Fibroblast of lung (primary cell): ENCODE data around the gene TBX6. TPM values are rescaled to one million over a fixed set of nuclear protein-coding genes. Genes with fewer than 3 reads are reported as not detected.

ENCODE experiments used
- DNase-seq, 2 donors: peaks; one replicate each; pipeline versions ENCODE4 v3.0.0 to v3.0.0-alpha.2; 2010; ENCODE audit warnings: low read depth in 2 of 2
- H2AFZ ChIP-seq: 2 replicates; pipeline ENCODE4 v1.5.1; 2012; ENCODE audit warnings: low read length, control low read depth, inconsistent platforms
- H3K27ac ChIP-seq: 2 replicates; pipeline ENCODE4 v1.5.1; 2011; ENCODE audit warnings: low read length, control low read depth; ENCODE audit not compliant: insufficient read depth
- H3K27me3 ChIP-seq: 2 replicates; pipeline ENCODE4 v1.5.1; 2011; ENCODE audit warnings: mild to moderate bottlenecking, low read length; ENCODE audit not compliant: control insufficient read depth, insufficient read depth
- H3K36me3 ChIP-seq: 2 replicates; pipeline ENCODE4 v1.5.1; 2011; ENCODE audit warnings: low read length; ENCODE audit not compliant: control insufficient read depth, insufficient read depth
- H3K4me1 ChIP-seq: 2 replicates; pipeline ENCODE4 v1.5.1; 2011; ENCODE audit warnings: low read length; ENCODE audit not compliant: control insufficient read depth, insufficient read depth; ENCODE audit errors: extremely low read depth
- H3K4me2 ChIP-seq: 2 replicates; pipeline ENCODE4 v1.5.1; 2011; ENCODE audit warnings: low read length, control low read depth; ENCODE audit not compliant: insufficient read depth; ENCODE audit errors: extremely low read depth
- H3K4me3 ChIP-seq, 4 experiments: fragments of 200-600 bp in 1 of 4; sonication (generic) in 1 of 4; replicated peaks in 1 of 4; 2 replicates each; pipeline ENCODE4 v1.5.1; 2011 to 2016; ENCODE audit warnings: low read length in 4 of 4, low read depth in 3 of 4, mild to moderate bottlenecking in 3 of 4, control low read depth in 2 of 4, inconsistent platforms in 1 of 4, mixed read lengths in 1 of 4; ENCODE audit not compliant: insufficient read depth in 1 of 4; ENCODE audit errors: control extremely low read depth in 1 of 4
- H3K79me2 ChIP-seq: 2 replicates; pipeline ENCODE4 v1.5.1; 2012; ENCODE audit warnings: mild to moderate bottlenecking, low read length, inconsistent platforms; ENCODE audit not compliant: control insufficient read depth, insufficient read depth
- H3K9ac ChIP-seq: 2 replicates; pipeline ENCODE4 v1.5.1; 2011; ENCODE audit warnings: mild to moderate bottlenecking, low read length, control low read depth; ENCODE audit not compliant: insufficient read depth
- H3K9me3 ChIP-seq: 2 replicates; pipeline ENCODE4 v1.5.1; 2012; ENCODE audit warnings: low read depth, low read length; ENCODE audit not compliant: control insufficient read depth, insufficient read depth
- H4K20me1 ChIP-seq: 2 replicates; pipeline ENCODE4 v1.5.1; 2011; ENCODE audit warnings: low read length; ENCODE audit not compliant: control insufficient read depth, insufficient read depth; ENCODE audit errors: extremely low read depth
- EZH2 ChIP-seq: IDR thresholded peaks from 2 replicates; pipeline ENCODE4 v1.5.1; 2012; ENCODE audit warnings: low read length, control low read depth, mild to moderate bottlenecking; ENCODE audit errors: missing control alignments
- polyA plus RNA-seq, 2 donors: library from polyadenylated mRNA; depleted of rRNA in 1 of 2; stranded (reverse) in 1 of 2; unstranded in 1 of 2; fragments of >200 nt; gene quantifications; 2 replicates each; pipeline ENCODE4 v1.2.1, GENCODE V29; 2011 to 2012; ENCODE audit warnings: missing spikeins in 1 of 2
- total RNA-seq: library from RNA; depleted of rRNA; stranded (reverse); fragments of >200 nt; gene quantifications from 2 replicates; pipeline ENCODE4 v1.2.1, GENCODE V29; 2014
- TF ChIP-seq, protein P1 (sequence below), 2 donors: IDR thresholded peaks in 1 of 2; conservative IDR thresholded peaks in 1 of 2; 1 replicate in 1 of 2; 2 replicates in 1 of 2; pipeline ENCODE4 v1.5.1; 2011 to 2012; ENCODE audit warnings: low read length in 2 of 2, control low read depth in 1 of 2, inconsistent platforms in 1 of 2, low read depth in 1 of 2, mild to moderate bottlenecking in 1 of 2

TBX6 gene
- total and polyA plus RNA-seq, 2 donors (not counting 1 experiment from before 2014, with no cell fraction given), result 0.33 TPM; not detected in 1

- Histone ChIP-seq H3K4me3 (no peak overlapping the region), H3K4me2 (no peak overlapping the region), H3K79me2 (peaks cover 5% of the 10 kb centered on the region), H3K27me3 (no peaks in the 10 kb centered on the region), H3K9ac (no peak overlapping the region), H4K20me1 (no peaks in the 10 kb centered on the region), H3K9me3 (no peaks in the 10 kb centered on the region), H3K4me1 (peaks cover 5% of the 10 kb centered on the region), H3K27ac (no peak overlapping the region), H2AFZ (no peak overlapping the region), H3K36me3 (no peaks in the 10 kb centered on the region)
- TF ChIP-seq, protein P1, sequence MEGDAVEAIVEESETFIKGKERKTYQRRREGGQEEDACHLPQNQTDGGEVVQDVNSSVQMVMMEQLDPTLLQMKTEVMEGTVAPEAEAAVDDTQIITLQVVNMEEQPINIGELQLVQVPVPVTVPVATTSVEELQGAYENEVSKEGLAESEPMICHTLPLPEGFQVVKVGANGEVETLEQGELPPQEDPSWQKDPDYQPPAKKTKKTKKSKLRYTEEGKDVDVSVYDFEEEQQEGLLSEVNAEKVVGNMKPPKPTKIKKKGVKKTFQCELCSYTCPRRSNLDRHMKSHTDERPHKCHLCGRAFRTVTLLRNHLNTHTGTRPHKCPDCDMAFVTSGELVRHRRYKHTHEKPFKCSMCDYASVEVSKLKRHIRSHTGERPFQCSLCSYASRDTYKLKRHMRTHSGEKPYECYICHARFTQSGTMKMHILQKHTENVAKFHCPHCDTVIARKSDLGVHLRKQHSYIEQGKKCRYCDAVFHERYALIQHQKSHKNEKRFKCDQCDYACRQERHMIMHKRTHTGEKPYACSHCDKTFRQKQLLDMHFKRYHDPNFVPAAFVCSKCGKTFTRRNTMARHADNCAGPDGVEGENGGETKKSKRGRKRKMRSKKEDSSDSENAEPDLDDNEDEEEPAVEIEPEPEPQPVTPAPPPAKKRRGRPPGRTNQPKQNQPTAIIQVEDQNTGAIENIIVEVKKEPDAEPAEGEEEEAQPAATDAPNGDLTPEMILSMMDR (conservative IDR thresholded peaks at IDR 0.05 in 1 of 2, IDR thresholded peaks at IDR 0.05 in 1 of 2; ENCODE audit: low read depth in 1 of 2, low read length in 2 of 2), result no peak
- TF ChIP-seq EZH2, result no peak
- DNase-seq, result no peak
These were observed 33.3 kb upstream of the TBX6 start for GRCh38 chr16:30124985-30125379.

- Histone ChIP-seq H4K20me1 (no peaks in the 10 kb centered on the region), H3K4me1 (peaks cover 7% of the 10 kb centered on the region), H3K27me3 (no peaks in the 10 kb centered on the region), H3K79me2 (peaks cover 5% of the 10 kb centered on the region), H3K9me3 (no peaks in the 10 kb centered on the region), H3K9ac (peak overlapping the region; percentile 63), H3K4me2 (peak overlapping the region; percentile 83), H3K4me3 (peak overlapping the region; percentile 61 to 87 (median 76)), H3K27ac (peak overlapping the region; percentile 81), H2AFZ (no peak overlapping the region), H3K36me3 (peaks cover 4% of the 10 kb centered on the region)
- TF ChIP-seq, protein P1 (conservative IDR thresholded peaks at IDR 0.05 in 1 of 2, IDR thresholded peaks at IDR 0.05 in 1 of 2; ENCODE audit: low read depth in 1 of 2, low read length in 2 of 2), result no peak
- TF ChIP-seq EZH2, result no peak
- DNase-seq, result peak in 1 of 2 donors; percentile 5
These were observed 31.0 kb upstream of the TBX6 start for GRCh38 chr16:30122604-30123160.

GRCh38 chr16:30121741-30122571 lies 30.2 kb upstream of the TBX6 start:
- H3K79me2 ChIP-seq, result peaks cover 5% of the 10 kb centered on the region
- peaks cover 7% of the 10 kb centered on the region for H3K4me1 ChIP-seq
- peak overlapping the region; percentile 61 to 87 (median 76) for H3K4me3 ChIP-seq
- H3K36me3 ChIP-seq, result peaks cover 9% of the 10 kb centered on the region
- H3K9me3 ChIP-seq, result no peaks in the 10 kb centered on the region
- peak overlapping the region; percentile 63 for H3K9ac ChIP-seq
- no peak for TF ChIP-seq EZH2
- TF ChIP-seq, protein P1 (conservative IDR thresholded peaks at IDR 0.05 in 1 of 2, IDR thresholded peaks at IDR 0.05 in 1 of 2; ENCODE audit: low read depth in 1 of 2, low read length in 2 of 2), result no peak
- peak in 1 of 2 donors; percentile 23 for DNase-seq
- H3K27me3 ChIP-seq, result no peaks in the 10 kb centered on the region
- H3K4me2 ChIP-seq, result peak overlapping the region; percentile 83
- no peak overlapping the region for H2AFZ ChIP-seq
- H4K20me1 ChIP-seq, result no peaks in the 10 kb centered on the region
- H3K27ac ChIP-seq, result peak overlapping the region; percentile 81
